DMS 273 treated with DMSO at 0.1 percent for 48 hours (cell line): ENCODE measurements around the gene HMX2.
"Not testable (repeated sequence)": the region's sequence is repeated elsewhere in the genome, so short reads cannot be mapped to it uniquely, and the experiment has no call there.

ENCODE experiments used
- DNase-seq: peaks from one replicate; lab custom pipeline; 2025; lab: John Stamatoyannopoulos, UW

The HMX2 gene

GRCh38 chr10:123153486-123154091 is 5.7 kb downstream of the HMX2 start:
- DNase-seq = no peak

- DNase-seq = peak; percentile 97
Measured at GRCh38 chr10:123154092-123154710, 6.3 kb downstream of the HMX2 start, which contains the start of gene BUB3. Gene BUB3, plus strand, starts transcription at chr10:123154402. Its CDS starts 516 bp downstream, at chr10:123154918.

GRCh38 chr10:123154711-123155505 is 7.0 kb downstream of the HMX2 start:
- no peak for DNase-seq

GRCh38 chr10:123156078-123156477 is 8.1 kb downstream of the HMX2 start:
- no peak for DNase-seq

- DNase-seq = no peak
Measured at GRCh38 chr10:123157210-123157609, 9.3 kb downstream of the HMX2 start.

- DNase-seq = no peak
Measured at GRCh38 chr10:123158682-123159081, 10.7 kb downstream of the HMX2 start.

- DNase-seq = no peak
Measured at GRCh38 chr10:123160311-123160980, 12.5 kb downstream of the HMX2 start.

GRCh38 chr10:123164319-123164718 is 16.4 kb downstream of the HMX2 start:
- no peak for DNase-seq

GRCh38 chr10:123165445-123166072 is 17.6 kb downstream of the HMX2 start:
- DNase-seq = no peak

GRCh38 chr10:123166618-123167017 is 18.7 kb downstream of the HMX2 start:
- no peak for DNase-seq

- no peak for DNase-seq
Measured at GRCh38 chr10:123170961-123171360, 23.0 kb downstream of the HMX2 start.

- not testable (repeated sequence) for DNase-seq
Measured at GRCh38 chr10:123171616-123172015, 23.7 kb downstream of the HMX2 start.

- DNase-seq = no peak
Measured at GRCh38 chr10:123175389-123176387, 27.8 kb downstream of the HMX2 start.

GRCh38 chr10:123178390-123178789 is 30.5 kb downstream of the HMX2 start:
- DNase-seq = not testable (repeated sequence)

- DNase-seq = no peak
Measured at GRCh38 chr10:123180101-123181090, 32.5 kb downstream of the HMX2 start.

- no peak for DNase-seq
Measured at GRCh38 chr10:123183724-123184123, 35.8 kb downstream of the HMX2 start.

- no peak for DNase-seq
Measured at GRCh38 chr10:123187781-123188180, 39.8 kb downstream of the HMX2 start.

- no peak for DNase-seq
Measured at GRCh38 chr10:123191886-123192285, 44.0 kb downstream of the HMX2 start.

GRCh38 chr10:123194056-123194455 is 46.1 kb downstream of the HMX2 start:
- DNase-seq = no peak
